GM19193 (cell line): ENCODE measurements around the gene KIAA1958.

ENCODE experiments used
- POLR2A ChIP-seq: IDR thresholded peaks from 4 replicates; pipeline ENCODE4 v1.6.1; 2011; ENCODE audit not compliant: insufficient read depth, insufficient read length; ENCODE audit errors: extremely low read depth

The KIAA1958 gene

GRCh38 chr9:112503170-112503569 lies 16.5 kb downstream of the KIAA1958 start:
- TF ChIP-seq POLR2A = no peak

GRCh38 chr9:112505086-112505485 lies 18.5 kb downstream of the KIAA1958 start:
- no peak for TF ChIP-seq POLR2A

GRCh38 chr9:112505607-112506006 lies 19.0 kb downstream of the KIAA1958 start:
- TF ChIP-seq POLR2A = no peak

- TF ChIP-seq POLR2A = no peak
These were observed 19.9 kb downstream of the KIAA1958 start for GRCh38 chr9:112506571-112506970.

- TF ChIP-seq POLR2A = no peak
These were observed 20.5 kb downstream of the KIAA1958 start for GRCh38 chr9:112507001-112507680.

- no peak for TF ChIP-seq POLR2A
These were observed 21.8 kb downstream of the KIAA1958 start for GRCh38 chr9:112508377-112508776.

- no peak for TF ChIP-seq POLR2A
These were observed 30.1 kb downstream of the KIAA1958 start for GRCh38 chr9:112516769-112517168.

- no peak for TF ChIP-seq POLR2A
These were observed 33.4 kb downstream of the KIAA1958 start for GRCh38 chr9:112520069-112520468.

GRCh38 chr9:112520656-112521055 lies 34.0 kb downstream of the KIAA1958 start:
- no peak for TF ChIP-seq POLR2A

- TF ChIP-seq POLR2A = no peak
These were observed 40.3 kb downstream of the KIAA1958 start for GRCh38 chr9:112526973-112527372.

GRCh38 chr9:112527959-112528358 lies 41.3 kb downstream of the KIAA1958 start:
- TF ChIP-seq POLR2A = no peak

GRCh38 chr9:112529316-112529715 lies 42.7 kb downstream of the KIAA1958 start:
- TF ChIP-seq POLR2A = no peak

- TF ChIP-seq POLR2A = no peak
These were observed 44.2 kb downstream of the KIAA1958 start for GRCh38 chr9:112530751-112531205.

- no peak for TF ChIP-seq POLR2A
These were observed 45.1 kb downstream of the KIAA1958 start for GRCh38 chr9:112531666-112532282.

GRCh38 chr9:112532427-112532826 lies 45.8 kb downstream of the KIAA1958 start:
- no peak for TF ChIP-seq POLR2A

- no peak for TF ChIP-seq POLR2A
These were observed 47.0 kb downstream of the KIAA1958 start for GRCh38 chr9:112533660-112534059.
